Stimulated activated CD8-positive, alpha-beta memory T cell treated with anti-CD3 and anti-CD28 coated beads, Interleukin-4, amount 100 ng/mL, for 1 hour (primary cell): ENCODE results near the gene FAM240A.
"Not testable (repeated sequence)": the region's sequence is repeated elsewhere in the genome, so short reads cannot be mapped to it uniquely, and the experiment has no call there.

Experiments
- DNase-seq, 2 donors: peaks; one replicate each; pipeline ENCODE4 v3.0.0-alpha.2; 2020; ENCODE audit warnings: low read depth in 2 of 2, low spot score in 1 of 2

The FAM240A gene

DNA sequence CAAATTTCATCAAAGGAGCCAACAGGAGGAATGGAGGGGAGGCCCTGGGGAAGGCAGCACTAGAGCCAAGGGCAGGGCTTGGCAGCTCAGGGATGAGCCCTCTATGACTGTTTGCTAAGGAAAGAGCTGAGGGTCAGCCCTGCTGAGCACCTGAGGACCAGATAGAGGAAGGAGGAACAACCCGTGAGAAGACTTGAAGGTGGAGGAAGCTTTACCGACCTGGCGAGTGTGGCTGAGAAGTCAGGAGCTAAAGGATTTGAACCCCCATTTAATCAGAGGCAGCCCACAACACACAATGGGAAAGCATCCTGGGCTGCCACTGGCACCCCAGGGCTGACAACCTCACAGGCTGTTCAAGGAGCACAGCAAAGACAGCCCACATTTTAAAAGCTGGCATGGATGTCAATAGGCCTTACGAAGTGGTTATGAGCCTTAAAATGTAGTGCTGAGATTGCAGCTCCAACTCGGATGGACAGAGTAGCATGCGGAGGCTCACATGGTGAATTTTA is 25.5 kb upstream of the FAM240A start:
- DNase-seq, result no peak

DNA sequence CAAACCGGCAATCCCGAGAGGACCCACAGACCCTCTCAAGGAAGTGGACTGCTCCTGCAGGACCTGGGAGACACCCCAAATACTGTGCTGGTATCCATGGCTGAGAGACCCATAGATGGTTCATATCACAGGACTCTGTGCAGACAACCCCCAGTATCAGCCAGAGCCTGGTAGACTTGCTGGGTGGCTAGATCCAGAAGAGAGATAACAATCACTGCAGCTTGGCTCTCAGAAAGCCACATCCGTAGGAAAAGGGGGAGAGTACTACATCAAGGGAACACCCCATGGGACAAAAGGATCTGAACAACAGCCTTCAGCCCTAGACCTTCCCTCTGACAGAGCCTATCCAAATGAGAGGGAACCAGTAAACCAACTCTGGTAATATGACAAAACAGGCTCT is 25.1 kb upstream of the FAM240A start:
- DNase-seq, result not testable (repeated sequence)

DNA sequence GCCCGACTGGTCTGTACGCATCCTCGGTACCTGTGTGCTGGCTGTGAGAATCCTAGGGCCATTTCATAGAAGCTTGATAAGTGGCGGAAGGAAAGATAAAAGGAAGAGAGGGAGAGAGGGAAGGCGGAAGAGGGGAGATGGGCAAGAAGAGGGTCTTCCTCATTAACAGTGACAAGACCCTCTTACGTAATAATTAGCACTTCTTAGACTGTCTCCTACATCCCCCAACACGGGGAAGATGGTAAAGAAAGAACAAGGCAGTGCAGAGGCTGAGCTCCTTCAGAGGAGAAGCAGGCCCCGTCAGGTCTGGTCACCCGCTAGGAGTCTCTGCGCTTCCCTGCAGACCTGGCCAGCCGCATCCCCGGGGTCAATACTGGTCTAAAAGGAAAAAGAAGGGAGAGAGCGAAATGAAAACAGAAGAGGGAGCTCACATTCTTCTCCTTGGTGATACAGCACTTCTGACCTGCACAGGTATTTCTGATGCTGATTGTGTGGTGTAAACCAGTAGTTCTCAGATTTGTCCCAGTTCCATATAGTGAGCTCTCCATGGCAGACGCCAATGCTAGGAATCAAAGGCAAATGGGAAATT is 19.0 kb upstream of the FAM240A start:
- no peak for DNase-seq

DNA sequence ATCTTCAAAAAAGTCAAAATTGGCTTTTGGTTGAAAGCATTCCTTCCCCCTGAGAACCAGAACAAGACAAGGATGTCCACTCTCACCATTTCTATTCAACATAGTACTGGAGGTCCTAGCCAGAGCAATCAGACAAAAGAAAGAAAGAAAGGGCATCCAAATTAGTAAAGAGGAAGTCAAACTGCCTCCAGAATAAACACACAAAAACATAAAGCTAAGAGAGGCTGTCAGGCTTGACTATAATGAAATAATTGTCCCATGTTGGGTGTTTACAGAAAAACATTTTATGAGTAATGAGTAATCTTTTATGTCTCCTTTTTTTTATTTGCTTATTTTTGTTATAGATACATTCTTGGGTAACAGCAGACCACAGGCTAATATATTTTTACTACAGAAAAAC is 18.3 kb upstream of the FAM240A start:
- DNase-seq, result no peak

DNA sequence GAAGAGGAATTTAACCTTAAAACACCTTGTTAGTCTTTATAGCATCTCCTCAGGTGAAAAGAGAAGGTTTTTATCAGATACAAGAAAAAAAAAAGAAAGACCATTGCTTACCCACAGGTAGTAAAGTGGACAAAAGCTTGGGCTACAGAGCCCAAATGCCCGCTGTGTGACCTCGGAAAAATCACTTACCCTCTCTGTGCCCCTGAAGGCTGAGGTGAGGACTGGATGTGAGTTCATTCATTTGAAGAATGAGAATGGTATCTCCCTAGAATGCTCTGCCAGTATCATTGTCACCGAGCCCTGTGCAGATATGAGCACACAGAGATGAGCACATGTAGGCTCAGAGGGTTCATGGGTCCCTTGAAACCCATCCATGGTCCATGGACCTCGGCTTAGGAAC is 17.6 kb upstream of the FAM240A start:
- DNase-seq, result no peak

DNA sequence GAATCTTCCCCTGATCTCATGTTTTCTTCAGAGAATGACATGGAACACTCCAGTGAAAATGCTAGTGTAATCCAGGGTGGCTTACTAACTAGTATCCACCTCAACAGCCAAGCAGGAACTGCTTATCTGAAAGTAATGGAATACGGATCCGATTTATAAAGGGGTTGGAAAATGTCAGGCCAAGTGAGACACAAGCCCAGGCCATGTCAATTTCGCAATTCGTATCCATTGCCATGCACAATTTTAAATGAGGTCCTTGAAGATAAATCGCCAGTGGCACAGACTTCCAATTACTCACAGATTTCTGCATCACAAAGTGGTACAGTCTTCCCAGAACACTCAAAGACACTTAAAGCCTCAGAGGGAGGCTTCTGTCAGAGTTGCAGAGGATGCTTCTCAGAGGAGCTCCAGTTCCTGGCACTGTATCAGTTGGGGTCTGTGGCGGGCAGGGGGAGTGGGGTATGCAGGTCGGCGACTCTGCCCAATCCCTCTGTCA is 16.5 kb upstream of the FAM240A start:
- no peak for DNase-seq

DNA sequence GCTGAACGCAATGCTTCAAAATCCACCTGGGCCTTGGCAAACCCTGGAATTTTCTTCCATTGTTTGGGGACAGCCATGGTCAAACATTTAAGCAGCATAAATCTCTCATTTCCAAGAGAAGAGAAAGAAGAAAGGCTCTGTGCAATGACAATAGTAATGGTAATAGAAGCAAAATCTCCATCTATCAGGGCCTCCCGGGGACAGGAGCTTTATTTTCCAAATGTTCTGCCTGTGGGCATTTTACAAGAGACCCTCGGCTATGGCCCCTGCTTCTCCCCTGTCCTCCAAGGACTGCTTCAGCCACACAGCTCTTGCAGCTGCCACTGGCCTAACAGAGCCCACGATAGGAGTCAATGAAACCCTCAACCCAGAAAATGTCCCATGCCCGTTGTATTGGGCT is 12.7 kb upstream of the FAM240A start:
- DNase-seq, result no peak

DNA sequence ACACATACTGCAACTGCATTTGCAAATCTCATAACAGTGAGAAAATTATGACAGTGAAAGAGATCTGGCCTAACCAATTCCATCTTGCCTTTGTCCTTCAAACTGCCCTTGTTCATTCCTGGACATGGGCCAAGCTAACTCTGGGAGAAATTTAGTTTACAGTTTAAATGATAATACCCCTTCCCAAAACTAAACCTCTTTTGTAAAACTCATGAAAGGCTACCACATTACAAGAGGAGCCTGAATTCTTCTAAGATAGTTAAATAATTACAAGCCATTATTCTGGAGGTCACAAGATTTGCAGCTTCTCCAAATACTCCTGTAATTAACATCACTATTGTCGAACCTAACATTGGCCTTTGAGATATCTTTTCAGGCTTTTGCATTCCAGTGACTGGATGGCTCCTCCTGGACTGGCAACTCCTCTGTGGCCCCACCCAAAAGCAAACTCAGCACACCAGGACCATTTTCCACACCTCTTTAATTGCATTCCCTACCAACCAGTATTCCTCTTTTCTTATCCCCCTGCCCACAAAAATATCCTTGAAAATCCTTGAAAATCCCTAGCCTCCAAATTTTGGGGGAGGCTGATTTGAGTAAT is 8.8 kb upstream of the FAM240A start:
- DNase-seq, result no peak

DNA sequence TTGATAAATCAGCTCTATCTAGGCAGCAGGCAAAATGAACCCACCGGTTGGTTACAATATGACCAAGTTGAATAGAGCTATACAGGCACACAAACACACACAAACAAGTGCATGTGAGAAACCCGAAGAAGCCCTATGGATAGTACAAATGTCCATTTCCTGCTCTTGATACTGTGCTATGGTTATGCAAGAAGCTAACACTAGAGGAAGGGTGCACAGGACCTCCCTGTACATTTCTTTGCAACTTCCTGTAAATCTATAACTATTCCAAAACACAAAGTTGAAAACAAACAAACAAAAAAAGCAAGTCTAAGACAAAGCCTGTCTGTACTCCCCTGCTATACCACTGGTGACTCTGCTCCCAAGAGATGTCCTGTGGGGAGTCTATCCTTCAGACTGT is 8.2 kb upstream of the FAM240A start:
- DNase-seq, result no peak

DNA sequence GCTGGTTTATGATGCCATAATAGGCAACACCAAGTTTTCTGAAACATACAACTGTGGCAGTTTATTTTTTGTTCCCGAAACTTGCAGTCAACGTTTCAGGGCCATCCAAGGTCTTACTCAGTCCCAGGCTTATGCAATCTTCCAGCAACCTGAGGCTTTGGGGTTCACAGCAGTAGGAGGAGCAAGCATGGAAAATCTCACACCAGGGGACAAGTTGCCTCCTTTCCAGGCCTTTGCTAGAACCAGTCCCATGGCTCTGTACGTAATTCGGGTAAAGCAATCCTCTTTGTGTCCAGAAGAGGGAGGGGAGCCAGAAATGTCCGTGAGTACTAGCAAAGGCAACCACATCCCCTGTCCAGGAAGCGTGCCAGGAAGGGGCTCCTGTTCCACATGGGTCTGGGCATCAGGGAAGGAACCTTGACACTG is 4.7 kb upstream of the FAM240A start:
- DNase-seq, result no peak

DNA sequence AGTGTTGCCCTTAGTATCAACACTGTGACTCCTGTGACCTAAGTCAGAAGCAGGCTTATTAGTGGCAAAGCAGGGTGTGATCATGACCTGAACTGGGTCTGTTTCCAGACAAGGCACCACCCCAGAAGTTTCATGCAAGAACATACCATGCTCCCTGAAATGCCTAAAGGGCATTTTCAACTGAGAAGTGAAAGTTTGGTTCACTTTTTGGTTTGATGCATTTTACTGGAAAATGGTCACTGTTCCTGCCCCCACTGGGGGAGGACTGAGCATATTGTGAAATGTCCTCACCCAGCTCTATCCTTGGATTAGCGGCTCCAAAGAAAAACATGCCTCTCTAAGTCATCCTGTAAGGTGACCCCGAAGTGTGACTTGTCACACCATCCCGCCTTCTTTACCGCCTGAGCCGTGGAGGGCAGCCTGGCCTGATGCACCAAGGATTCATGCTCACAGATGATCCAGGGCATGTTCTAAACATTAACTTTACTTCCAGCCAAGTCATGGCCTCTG is 3.1 kb upstream of the FAM240A start:
- DNase-seq, result no peak

DNA sequence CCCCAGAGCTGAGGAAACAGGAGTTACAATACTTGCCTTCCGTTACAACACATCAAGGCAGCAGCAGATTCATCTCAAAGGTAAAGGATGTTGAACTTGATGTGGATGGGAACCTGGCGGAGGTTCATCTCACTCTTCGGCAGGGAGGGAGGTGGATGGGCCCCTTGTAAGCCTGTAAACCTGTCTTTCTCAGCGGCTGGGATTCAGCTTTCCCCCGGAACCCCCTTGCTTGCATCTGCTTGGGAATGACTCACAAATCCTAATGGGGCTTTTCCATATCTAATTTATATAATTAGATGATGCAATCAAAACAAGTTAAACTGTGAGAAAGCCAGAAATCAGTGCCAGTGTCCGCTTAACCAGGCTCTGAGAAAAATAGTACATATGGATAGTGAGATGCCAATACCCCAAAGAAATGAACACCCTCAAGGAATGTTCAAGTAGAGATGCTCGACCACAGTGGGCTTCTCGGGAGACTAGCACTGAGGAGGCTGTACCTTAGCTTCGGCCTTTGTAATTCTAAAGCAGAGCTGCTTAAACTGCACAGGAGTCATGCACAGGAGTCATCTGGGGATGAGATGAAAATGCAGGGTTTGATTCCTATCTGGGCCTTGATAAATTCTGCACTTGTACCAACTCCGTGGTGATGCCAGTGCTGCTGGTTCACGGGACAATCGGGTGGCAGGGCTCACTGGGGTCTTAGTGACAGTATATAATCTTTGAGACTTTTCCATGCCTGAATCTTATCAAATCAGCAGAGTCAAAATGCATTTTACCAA is 2.2 kb upstream of the FAM240A start:
- DNase-seq, result no peak

DNA sequence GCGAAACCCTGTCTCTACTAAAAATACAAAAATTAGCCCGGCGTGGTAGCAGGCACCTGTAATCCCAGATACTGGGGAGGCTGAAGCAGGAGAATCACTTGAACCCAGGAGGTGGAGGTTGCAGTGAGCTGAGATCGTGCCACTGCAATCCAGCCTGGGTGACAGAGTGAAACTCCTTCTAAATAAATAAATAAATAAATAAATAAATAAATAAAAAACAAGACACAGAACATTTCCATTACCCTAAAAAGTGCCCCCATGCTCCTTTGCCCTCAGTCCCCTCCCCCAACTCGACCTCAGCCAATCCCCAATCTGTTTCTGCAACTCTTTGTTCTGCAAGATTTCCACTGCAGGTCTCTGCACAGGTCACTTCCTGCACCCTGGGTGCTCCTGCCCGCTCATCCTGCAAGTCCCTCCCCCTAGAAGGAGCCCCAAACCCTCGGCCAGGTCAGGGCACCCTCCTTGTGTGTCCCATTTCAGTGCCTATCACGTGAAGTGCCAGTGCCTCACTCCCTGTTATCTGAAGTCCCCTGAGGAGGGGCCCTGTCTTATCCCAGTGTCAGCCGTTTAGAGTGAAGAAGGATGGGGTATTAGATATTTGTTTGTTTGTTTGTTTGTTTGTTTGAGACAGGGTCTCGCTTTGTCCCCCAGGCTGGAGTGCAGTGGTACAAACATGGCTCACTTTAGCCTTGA is 1.1 kb downstream of the FAM240A start:
- no peak for DNase-seq

DNA sequence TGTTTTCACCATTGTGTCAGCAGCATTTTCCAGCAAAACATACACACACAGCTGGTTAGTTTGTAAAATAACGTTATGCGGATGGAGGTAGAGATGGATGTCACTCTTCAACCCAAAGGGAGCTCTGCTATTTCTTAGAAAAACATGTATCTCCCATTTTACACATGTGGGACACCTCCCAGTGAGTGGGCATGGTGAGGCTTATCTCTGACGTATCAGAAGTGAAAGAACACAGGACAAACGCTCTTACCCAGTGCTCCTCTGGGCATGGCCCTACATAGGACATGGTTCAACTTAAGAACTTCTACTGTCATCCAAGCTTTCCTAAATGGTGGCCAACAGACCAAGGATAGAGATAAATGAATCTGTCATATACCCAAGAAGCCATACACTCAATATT is 2.1 kb downstream of the FAM240A start:
- no peak for DNase-seq

DNA sequence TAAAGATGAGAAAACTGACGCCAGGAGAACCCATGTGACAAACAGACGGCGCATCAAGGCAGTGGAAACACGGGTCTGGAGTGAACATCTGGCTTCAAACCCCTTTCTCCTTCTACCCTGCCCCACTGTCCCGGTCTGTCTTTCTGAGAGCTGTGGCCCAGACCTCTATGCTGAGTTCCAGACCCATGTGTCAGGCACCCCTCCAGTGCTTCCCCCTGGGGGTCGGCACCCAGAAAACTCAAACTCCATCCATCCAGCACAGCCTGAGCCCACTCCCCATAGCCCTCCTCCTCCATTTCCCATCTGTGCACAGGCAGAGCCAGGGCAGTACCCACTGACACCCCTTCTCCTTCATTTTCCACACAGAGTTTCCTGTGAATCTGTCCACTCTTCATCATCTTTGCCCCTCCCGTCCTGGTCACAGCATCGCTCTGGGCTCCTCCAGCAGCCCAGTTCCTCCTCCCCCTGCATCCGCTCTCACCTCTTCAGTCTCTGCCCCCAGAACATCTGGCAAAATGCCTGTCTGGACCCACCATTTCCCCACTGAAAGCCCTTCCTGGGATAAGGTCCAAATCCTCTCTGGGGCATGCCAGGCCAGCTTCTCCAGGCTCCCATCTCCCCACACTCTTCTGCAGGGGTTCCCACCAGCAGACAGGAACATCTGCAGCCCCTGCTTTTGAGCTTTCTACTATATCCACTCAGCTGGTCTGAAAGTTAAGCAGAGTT is 2.9 kb downstream of the FAM240A start:
- DNase-seq, result no peak

DNA sequence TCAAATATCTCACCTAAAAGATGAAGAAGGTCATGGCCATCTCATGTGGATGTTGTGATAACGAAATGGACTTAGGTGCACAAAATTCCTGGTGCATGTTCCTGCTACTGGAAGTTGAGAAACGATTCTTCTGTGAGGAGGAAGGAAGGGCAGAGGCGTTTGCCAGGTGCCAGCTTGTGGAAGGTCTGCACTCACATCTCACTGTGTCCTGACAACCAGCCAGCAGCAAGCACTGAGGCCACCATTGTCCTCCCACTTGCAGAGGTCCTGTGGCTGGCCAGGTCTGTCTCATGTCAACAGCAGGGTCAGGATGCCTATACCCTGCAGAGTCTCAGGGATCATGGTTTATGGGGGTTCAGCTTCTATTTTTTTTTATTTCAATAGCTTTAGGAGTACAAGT is 3.7 kb downstream of the FAM240A start:
- DNase-seq, result no peak

DNA sequence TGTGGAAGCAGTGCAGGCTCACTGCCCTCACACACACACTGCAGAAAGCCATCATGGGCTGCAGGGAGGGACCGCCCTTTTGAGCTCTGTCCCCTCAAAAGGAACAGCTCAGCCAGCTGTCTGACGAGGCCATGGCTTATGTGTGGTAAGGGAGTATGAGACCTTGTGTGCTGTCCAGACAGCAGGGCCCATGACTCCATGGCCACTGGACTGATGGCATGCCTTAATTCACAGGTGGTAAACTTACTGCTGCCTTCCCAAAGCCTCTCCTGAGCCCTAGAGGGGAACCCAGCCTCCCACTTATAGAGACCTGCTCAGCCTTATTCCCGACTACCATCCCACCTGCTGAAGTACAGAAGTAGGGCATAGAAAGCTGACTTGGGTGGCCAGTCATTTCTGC is 5.6 kb downstream of the FAM240A start:
- DNase-seq, result no peak

DNA sequence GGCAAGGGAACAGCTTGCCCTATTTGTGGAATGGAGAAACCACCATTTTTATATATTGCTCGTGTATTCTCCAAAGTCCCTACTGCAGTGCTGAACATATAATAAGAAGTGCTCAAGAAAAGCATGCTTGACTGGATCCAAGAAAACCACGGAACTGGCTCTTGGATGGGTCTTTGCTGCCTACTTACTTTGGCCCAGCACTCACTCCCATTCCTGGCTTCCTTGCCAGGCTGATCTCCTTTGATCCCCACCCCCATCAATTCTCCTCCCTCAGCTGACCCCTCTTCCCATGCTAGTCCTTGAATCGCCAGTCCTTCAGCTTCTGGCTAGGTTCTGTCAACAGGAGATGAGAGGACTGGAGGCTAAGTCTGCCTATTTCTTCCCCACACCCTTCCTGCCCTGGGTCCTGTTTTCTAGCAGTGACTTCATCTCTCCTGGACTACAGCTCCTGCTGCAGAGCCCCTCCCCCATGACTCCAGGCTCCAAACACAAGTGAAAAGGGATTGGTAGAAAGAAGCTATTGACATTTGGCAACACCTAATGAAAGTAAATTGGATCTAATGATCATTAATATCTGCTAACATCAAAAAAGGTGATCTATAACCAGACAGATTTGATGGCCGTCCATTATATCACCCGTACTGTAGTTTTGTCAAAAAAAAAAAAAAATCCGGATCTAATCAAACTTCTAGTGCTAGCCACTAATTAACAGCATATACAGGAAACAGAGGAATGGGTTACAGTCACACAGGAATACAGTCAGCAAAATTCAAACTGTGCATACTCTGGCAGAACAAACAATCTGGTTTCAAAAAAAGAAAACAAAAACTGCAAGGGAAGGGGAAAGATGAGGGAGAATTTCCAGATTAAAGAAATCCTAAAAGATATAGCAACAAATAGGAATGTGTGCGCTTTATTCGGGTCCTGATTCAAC is 7.8 kb downstream of the FAM240A start:
- DNase-seq, result no peak

DNA sequence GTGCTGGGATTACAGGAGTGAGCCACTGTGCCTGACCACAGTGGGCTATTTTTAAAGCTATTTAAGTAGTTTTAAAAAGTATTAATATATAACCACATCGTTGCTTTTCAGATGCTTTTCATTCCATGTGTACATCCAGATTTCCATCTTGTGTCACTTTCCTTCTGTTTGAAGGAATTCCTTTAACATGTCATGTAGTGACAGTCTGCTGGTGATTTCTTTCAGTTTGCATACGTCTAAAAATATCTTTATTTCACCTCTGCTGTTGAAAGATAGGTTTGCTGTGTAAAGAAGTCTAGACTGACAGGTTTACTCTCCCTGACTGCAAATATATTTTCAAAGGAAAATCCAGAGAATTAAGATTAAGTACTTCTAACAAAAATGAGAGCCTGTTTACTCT is 12.2 kb downstream of the FAM240A start:
- no peak for DNase-seq
